MM.1S (cell line): ENCODE results near the gene ZNF343.

Source experiments
- DNase-seq: peaks from one replicate; pipeline ENCODE4 v3.0.0-alpha.2; 2015
- H2AFZ ChIP-seq: fragments of 300-600 bp; sonication (generic); 2 replicates; pipeline ENCODE4 v1.6.0; 2016; ENCODE audit warnings: antibody characterized with exemption, low read length
- H3F3A ChIP-seq: fragments of 300-600 bp; sonication (generic); 2 replicates; pipeline ENCODE4 v1.6.1; 2016; ENCODE audit warnings: mild to moderate bottlenecking, antibody characterized with exemption, low read length, moderate library complexity, mixed read lengths; ENCODE audit not compliant: insufficient read depth
- H3K27ac ChIP-seq: fragments of 300-600 bp; sonication (generic); 2 replicates; pipeline ENCODE4 v1.5.1; 2016; ENCODE audit warnings: mild to moderate bottlenecking, low read length
- H3K27me3 ChIP-seq: fragments of 300-600 bp; sonication (generic); replicated peaks from 2 replicates; pipeline ENCODE4 v1.6.0; 2016; ENCODE audit warnings: low read length; ENCODE audit not compliant: insufficient read depth
- H3K36me3 ChIP-seq: fragments of 300-600 bp; sonication (generic); replicated peaks from 2 replicates; pipeline ENCODE4 v1.6.1; 2016; ENCODE audit warnings: mild to moderate bottlenecking, low read length, mixed read lengths; ENCODE audit not compliant: insufficient read depth
- H3K4me1 ChIP-seq: fragments of 300-600 bp; sonication (generic); 2 replicates; pipeline ENCODE4 v1.6.1; 2016; ENCODE audit warnings: low read length, mixed read lengths
- H3K4me2 ChIP-seq: fragments of 300-600 bp; sonication (generic); 2 replicates; pipeline ENCODE4 v1.6.0; 2016; ENCODE audit warnings: low read depth, low read length
- H3K4me3 ChIP-seq: fragments of 300-600 bp; sonication (generic); 2 replicates; pipeline ENCODE4 v1.5.1; 2016; ENCODE audit warnings: low read length, mixed read lengths
- H3K79me2 ChIP-seq: fragments of 300-600 bp; sonication (generic); 2 replicates; pipeline ENCODE4 v1.6.1; 2016; ENCODE audit warnings: mixed run types, low read length, mixed read lengths
- H3K9ac ChIP-seq: fragments of 300-600 bp; sonication (generic); 2 replicates; pipeline ENCODE4 v1.6.1; 2016; ENCODE audit warnings: low read length, mixed read lengths
- H3K9me2 ChIP-seq: fragments of 300-600 bp; sonication (generic); replicated peaks from 2 replicates; pipeline ENCODE4 v1.6.1; 2016; ENCODE audit warnings: mild to moderate bottlenecking, low read length, mixed read lengths; ENCODE audit not compliant: insufficient read depth
- H3K9me3 ChIP-seq: fragments of 300-600 bp; sonication (generic); replicated peaks from 2 replicates; pipeline ENCODE4 v1.6.1; 2016; ENCODE audit warnings: mild to moderate bottlenecking, low read length, mixed read lengths; ENCODE audit not compliant: insufficient read depth
- H4K20me1 ChIP-seq: fragments of 300-600 bp; sonication (generic); 2 replicates; pipeline ENCODE4 v1.6.1; 2016; ENCODE audit warnings: mild to moderate bottlenecking, low read length, moderate library complexity, mixed read lengths; ENCODE audit not compliant: insufficient read depth
- CTCF ChIP-seq: fragments of 300-600 bp; sonication (generic); IDR thresholded peaks from 2 replicates; pipeline ENCODE4 v1.5.1; 2016; ENCODE audit warnings: antibody characterized with exemption, low read length, mixed read lengths
- EZH2 ChIP-seq: fragments of 300-600 bp; sonication (generic); optimal IDR thresholded peaks from 2 replicates; pipeline ENCODE3; 2017; ENCODE audit warnings: low read depth, mild to moderate bottlenecking, antibody characterized with exemption, low read length, mixed read lengths
- EZH2phosphoT487 ChIP-seq: fragments of 300-600 bp; sonication (generic); IDR thresholded peaks from 2 replicates; pipeline ENCODE4 v1.6.1; 2018; ENCODE audit warnings: antibody characterized with exemption, low read length

Gene ZNF343

GRCh38 chr20:2535711-2536559 lies 27.2 kb upstream of the ZNF343 start:
- DNase-seq: no peak
- H3K27ac ChIP-seq: no peak overlapping the region
- no peak for TF ChIP-seq CTCF
- no peak for TF ChIP-seq EZH2
- no peak for TF ChIP-seq EZH2phosphoT487
- no peaks in the 10 kb centered on the region for H4K20me1 ChIP-seq
- H3K4me2 ChIP-seq: no peak overlapping the region
- H3K27me3 ChIP-seq: peaks cover 25% of the 10 kb centered on the region
- no peak overlapping the region for H3K9ac ChIP-seq
- no peaks in the 10 kb centered on the region for H3K9me3 ChIP-seq
- H3K36me3 ChIP-seq: no peaks in the 10 kb centered on the region
- no peak overlapping the region for H3K4me3 ChIP-seq
- no peaks in the 10 kb centered on the region for H3K9me2 ChIP-seq
- H3F3A ChIP-seq: no peaks in the 10 kb centered on the region
- H3K4me1 ChIP-seq: no peaks in the 10 kb centered on the region
- H3K79me2 ChIP-seq: no peaks in the 10 kb centered on the region
- H2AFZ ChIP-seq: no peak overlapping the region

- no peaks in the 10 kb centered on the region for H4K20me1 ChIP-seq
- TF ChIP-seq EZH2 (no peak), EZH2phosphoT487 (no peak), CTCF (no peak)
- H3K4me3 ChIP-seq: no peak overlapping the region
- H3K27ac ChIP-seq: no peak overlapping the region
- no peaks in the 10 kb centered on the region for H3K9me3 ChIP-seq
- H3K27me3 ChIP-seq: peaks cover 14% of the 10 kb centered on the region
- no peaks in the 10 kb centered on the region for H3K79me2 ChIP-seq
- no peak overlapping the region for H3K4me2 ChIP-seq
- H3K4me1 ChIP-seq: no peaks in the 10 kb centered on the region
- no peak overlapping the region for H2AFZ ChIP-seq
- H3K9ac ChIP-seq: no peak overlapping the region
- no peaks in the 10 kb centered on the region for H3K36me3 ChIP-seq
- no peaks in the 10 kb centered on the region for H3K9me2 ChIP-seq
- no peak for DNase-seq
- H3F3A ChIP-seq: no peaks in the 10 kb centered on the region
Measured at GRCh38 chr20:2533118-2533517, 24.4 kb upstream of the ZNF343 start.

GRCh38 chr20:2528671-2529271 lies 20.1 kb upstream of the ZNF343 start:
- no peaks in the 10 kb centered on the region for H3K9me3 ChIP-seq
- no peaks in the 10 kb centered on the region for H3K36me3 ChIP-seq
- H3K27me3 ChIP-seq: peaks cover 11% of the 10 kb centered on the region
- no peak overlapping the region for H3K4me3 ChIP-seq
- TF ChIP-seq EZH2: no peak
- no peak for TF ChIP-seq CTCF
- no peak for TF ChIP-seq EZH2phosphoT487
- H4K20me1 ChIP-seq: no peaks in the 10 kb centered on the region
- no peak overlapping the region for H3K27ac ChIP-seq
- no peak overlapping the region for H3K9ac ChIP-seq
- H3K79me2 ChIP-seq: no peaks in the 10 kb centered on the region
- DNase-seq: no peak
- no peaks in the 10 kb centered on the region for H3K4me1 ChIP-seq
- no peak overlapping the region for H2AFZ ChIP-seq
- no peaks in the 10 kb centered on the region for H3K9me2 ChIP-seq
- no peak overlapping the region for H3K4me2 ChIP-seq
- H3F3A ChIP-seq: no peaks in the 10 kb centered on the region
